Measurements from ENCODE around the gene CPM. TPM values are rescaled to one million over a fixed set of nuclear protein-coding genes. Genes with fewer than 3 reads are reported as not detected.
"Not testable (repeated sequence)": the region's sequence is repeated elsewhere in the genome, so short reads cannot be mapped to it uniquely, and the experiment has no call there.

The CPM gene
- total and polyA plus RNA-seq, 10 donors = 3.5 to 189 (median 52.5) TPM

- Histone ChIP-seq H3K4me3 (no peak overlapping the region), H3K9me3 (no peaks in the 10 kb centered on the region), H3K27ac (no peak overlapping the region), H3K36me3 (peaks cover 6 to 90% (median 51%) of the 10 kb centered on the region in 6 donors), H3K4me1 (peaks cover 0 to 5% (median 0%) of the 10 kb centered on the region in 6 donors), H3K27me3 (replicated peaks in 1 of 7) (no peaks in the 10 kb centered on the region)
- no peak for DNase-seq
- intact Hi-C loops (cut with DNase I; ENCODE audit: low total_unique reads) = loop anchor here (10.0 kb wide), 1 partner anchor 423 kb away; no protein-coding TSS in a partner anchor
- no peak for TF ChIP-seq POLR2A (IDR thresholded peaks at IDR 0.05)
- no peak for TF ChIP-seq CTCF (IDR thresholded peaks at IDR 0.05 in 8 of 11, conservative IDR thresholded peaks at IDR 0.05 in 3 of 11)
- TF ChIP-seq POLR2AphosphoS5 (IDR thresholded peaks at IDR 0.05) = no peak
- WGBS, 5 donors = 85 to 96% (median 90%) methylated on average over 3 of the region's 3 CpGs
Observed at GRCh38 chr12:68842123-68842522, 90.8 kb downstream of the CPM start.

GRCh38 chr12:68841717-68842116 is 91.3 kb downstream of the CPM start:
- TF ChIP-seq POLR2AphosphoS5 (IDR thresholded peaks at IDR 0.05) = peak in 1 of 3 donors; percentile 13
- no peak for TF ChIP-seq POLR2A (IDR thresholded peaks at IDR 0.05)
- WGBS, 5 donors = 78 to 92% (median 90%) methylated on average over 2 of the region's 2 CpGs
- DNase-seq = no peak
- intact Hi-C loops (cut with DNase I; ENCODE audit: low total_unique reads) = loop anchor here (10.0 kb wide), 1 partner anchor 423 kb away; no protein-coding TSS in a partner anchor
- H3K9me3 ChIP-seq = no peaks in the 10 kb centered on the region
- H3K27ac ChIP-seq = no peak overlapping the region
- H3K4me3 ChIP-seq = no peak overlapping the region
- peaks cover 0 to 5% (median 0%) of the 10 kb centered on the region in 6 donors for H3K4me1 ChIP-seq
- no peaks in the 10 kb centered on the region for H3K27me3 ChIP-seq (replicated peaks in 1 of 7)
- H3K36me3 ChIP-seq = peaks cover 6 to 94% (median 55%) of the 10 kb centered on the region in 6 donors

- not testable (repeated sequence) for H3K4me1 ChIP-seq; H3K27me3 ChIP-seq (replicated peaks in 1 of 7); DNase-seq; H3K4me3 ChIP-seq; H3K27ac ChIP-seq; H3K9me3 ChIP-seq
- peaks cover 6 to 99% (median 61%) of the 10 kb centered on the region in 6 donors for H3K36me3 ChIP-seq
- 95 to 99% (median 98%) methylated on average over 5 of the region's 5 CpGs for WGBS, 5 donors
- intact Hi-C loops (cut with DNase I; ENCODE audit: low total_unique reads) = loop anchor here (10.0 kb wide), 1 partner anchor 424 kb away; no protein-coding TSS in a partner anchor
Observed at GRCh38 chr12:68841175-68841574, 91.8 kb downstream of the CPM start.

GRCh38 chr12:68839183-68840147 is 93.5 kb downstream of the CPM start:
- TF ChIP-seq CTCF (IDR thresholded peaks at IDR 0.05 in 8 of 11, conservative IDR thresholded peaks at IDR 0.05 in 3 of 11) (no peak), POLR2A (IDR thresholded peaks at IDR 0.05) (no peak), POLR2AphosphoS5 (IDR thresholded peaks at IDR 0.05) (peak in 1 of 3 donors; percentile 54)
- Histone ChIP-seq H3K4me3 (no peak overlapping the region), H3K9me3 (no peaks in the 10 kb centered on the region), H3K36me3 (peaks cover 6 to 100% (median 75%) of the 10 kb centered on the region in 6 donors), H3K27ac (no peak overlapping the region), H3K27me3 (replicated peaks in 1 of 7) (no peaks in the 10 kb centered on the region), H3K4me1 (peaks cover 0 to 20% (median 5%) of the 10 kb centered on the region in 6 donors)
- WGBS, 5 donors = 65 to 75% (median 71%) methylated on average over 2 of the region's 2 CpGs
- DNase-seq = no peak
- intact Hi-C loops (cut with DNase I; ENCODE audit: low total_unique reads) = loop anchor here (10.0 kb wide), 1 partner anchor 425 kb away; no protein-coding TSS in a partner anchor
